Frontal cortex (tissue), 4 donors: ENCODE measurements around the gene CHST11. TPM values are rescaled to one million over a fixed set of nuclear protein-coding genes. Genes with fewer than 3 reads are reported as not detected.
A peak's percentile ranks its signal among the peaks of the same experiment; 100 is the strongest.

Experiments
- DNase-seq, 2 donors: peaks; one replicate each; pipeline ENCODE4 v3.0.0; 2012; ENCODE audit warnings: low spot score in 2 of 2
- FAIRE-seq: peaks from 2 replicates; lab custom pipeline; 2012; peaks lifted over from hg19 to GRCh38; lab: Jason Lieb, UNC
- total RNA-seq: library from RNA; depleted of rRNA; stranded (reverse); fragments of >200 nt; gene quantifications from one replicate; pipeline ENCODE4 v1.2.3, GENCODE V29; 2014
- donor health status: control.
- donor health status: control.
- donor health status: control.

CHST11 gene
- total RNA-seq, 1 donor from 2014 or later: 22.0 TPM

DNA sequence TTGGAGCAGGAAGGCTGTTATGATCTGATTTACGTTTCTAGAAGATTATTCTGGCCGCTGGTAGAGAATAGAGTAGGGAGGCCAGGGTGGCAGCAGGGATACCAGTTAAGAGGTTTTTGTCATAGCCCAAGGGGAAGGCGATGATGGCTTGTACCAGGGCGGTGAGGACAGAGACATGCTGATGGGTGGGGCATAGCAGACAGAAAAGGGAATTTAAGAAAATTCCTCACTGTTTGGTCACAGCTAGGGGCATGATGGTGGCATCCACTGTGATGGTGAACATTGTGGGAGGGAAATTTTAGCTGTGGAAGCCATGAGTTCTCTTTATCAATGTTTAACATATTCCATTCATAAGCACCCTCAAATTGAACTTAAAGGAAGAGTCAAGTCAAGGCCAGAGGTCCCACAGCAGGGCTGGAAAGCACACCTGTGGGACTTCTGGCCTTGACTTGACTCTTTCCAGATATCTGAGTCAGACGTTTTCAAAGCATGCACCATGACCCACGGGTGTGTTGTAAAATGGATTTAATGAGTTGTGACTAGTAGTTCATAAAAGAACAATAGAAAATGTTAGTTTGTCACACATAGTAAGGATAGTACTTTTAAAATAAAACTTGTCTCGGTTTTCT lies 134.6 kb downstream of the CHST11 start:
- FAIRE-seq (no peak), DNase-seq (no peak)

DNA sequence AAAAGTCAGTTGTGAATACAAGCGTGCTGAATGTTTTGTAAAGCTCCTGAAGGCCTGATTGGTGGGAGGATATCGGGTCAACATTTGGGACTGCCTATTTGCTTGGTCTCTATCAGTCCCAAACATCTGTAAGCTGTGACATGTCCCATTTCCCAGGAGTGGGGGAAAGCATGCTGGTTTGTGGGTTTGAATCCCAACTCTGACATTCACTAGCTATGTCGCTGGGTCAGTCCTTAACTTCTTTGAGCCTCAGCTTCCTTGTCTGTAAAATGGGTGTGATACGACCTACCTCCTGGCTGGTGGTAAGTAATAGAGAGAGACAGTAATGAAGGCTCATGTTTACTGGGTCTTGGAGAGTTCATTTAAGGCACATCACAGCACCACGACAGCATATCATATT lies 136.7 kb downstream of the CHST11 start:
- FAIRE-seq (no peak), DNase-seq (no peak)

DNA sequence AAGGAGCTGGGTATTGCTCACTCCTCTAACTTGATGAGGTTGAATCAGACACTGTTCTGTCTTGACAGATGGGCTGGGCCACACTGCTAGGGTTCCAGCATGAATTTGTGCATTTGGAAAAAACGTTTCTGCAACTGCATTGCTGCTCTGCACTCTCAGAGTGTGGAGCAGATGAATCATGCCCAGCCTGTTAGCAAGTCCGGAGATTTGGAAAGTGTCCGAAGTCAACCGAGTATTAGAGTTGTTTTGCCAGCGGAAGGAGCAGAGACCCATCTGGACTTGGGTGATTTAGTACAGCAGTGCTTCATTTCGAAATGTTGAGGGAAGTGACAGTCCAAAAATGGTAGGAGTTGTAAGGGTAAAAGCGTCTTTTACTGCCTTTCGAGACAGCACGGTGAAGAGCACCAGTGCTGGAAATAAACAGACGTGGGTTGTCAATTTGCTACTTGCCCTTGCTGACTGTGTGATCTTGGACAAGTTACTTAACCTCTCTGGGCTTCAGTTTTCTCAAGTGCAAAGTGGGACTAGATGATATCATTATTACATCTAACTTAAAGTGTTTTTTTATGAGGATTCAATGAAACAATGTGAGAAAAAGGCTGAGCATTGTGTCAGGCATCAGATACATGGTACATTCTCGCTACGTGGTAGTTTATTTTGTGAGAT lies 139.5 kb downstream of the CHST11 start:
- FAIRE-seq (no peak), DNase-seq (no peak)

DNA sequence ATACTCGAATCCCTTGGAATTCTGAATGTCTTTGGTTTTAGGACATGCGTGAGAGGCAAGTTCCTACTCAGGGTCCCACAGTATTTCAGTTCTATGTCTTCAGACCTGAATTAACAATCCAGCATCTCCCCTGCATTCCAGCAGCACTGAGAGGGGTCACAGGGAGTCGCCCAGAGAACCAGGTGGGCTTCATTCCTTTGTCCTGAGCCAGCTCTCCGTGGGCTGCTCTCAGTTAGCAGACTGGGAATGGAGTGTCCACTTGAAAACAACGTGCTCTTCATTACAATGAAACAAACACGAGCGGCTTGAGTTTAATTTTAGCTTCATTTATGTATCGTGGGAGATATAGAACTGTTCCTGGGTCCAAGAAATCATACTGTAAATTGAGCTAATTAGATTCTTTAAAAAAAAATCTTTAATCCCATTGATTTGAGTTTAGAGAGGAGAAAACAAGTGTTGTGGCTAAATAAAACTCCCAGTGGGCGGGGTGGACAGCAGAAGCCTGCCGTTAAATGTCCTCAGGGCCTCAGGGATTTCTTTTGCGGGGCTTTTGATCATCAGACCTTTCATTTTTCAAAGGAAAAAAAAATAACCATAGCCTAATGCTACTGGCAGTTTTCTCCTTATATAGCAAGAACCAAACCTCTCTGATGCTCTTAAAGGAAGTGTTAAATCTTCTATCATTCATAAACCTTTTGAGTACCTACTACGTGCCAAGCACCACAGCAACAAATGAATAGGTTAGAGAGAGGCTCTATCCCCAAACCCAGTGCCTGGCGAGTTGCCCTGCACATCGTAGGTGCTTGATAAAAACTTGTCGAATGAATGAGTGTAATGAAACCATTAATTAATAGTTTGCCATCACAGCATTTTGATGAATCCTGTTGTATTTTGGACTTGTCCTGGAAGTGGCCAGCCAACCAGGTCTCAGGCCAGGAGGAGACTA lies 140.4 kb downstream of the CHST11 start:
- FAIRE-seq (no peak), DNase-seq (no peak)

DNA sequence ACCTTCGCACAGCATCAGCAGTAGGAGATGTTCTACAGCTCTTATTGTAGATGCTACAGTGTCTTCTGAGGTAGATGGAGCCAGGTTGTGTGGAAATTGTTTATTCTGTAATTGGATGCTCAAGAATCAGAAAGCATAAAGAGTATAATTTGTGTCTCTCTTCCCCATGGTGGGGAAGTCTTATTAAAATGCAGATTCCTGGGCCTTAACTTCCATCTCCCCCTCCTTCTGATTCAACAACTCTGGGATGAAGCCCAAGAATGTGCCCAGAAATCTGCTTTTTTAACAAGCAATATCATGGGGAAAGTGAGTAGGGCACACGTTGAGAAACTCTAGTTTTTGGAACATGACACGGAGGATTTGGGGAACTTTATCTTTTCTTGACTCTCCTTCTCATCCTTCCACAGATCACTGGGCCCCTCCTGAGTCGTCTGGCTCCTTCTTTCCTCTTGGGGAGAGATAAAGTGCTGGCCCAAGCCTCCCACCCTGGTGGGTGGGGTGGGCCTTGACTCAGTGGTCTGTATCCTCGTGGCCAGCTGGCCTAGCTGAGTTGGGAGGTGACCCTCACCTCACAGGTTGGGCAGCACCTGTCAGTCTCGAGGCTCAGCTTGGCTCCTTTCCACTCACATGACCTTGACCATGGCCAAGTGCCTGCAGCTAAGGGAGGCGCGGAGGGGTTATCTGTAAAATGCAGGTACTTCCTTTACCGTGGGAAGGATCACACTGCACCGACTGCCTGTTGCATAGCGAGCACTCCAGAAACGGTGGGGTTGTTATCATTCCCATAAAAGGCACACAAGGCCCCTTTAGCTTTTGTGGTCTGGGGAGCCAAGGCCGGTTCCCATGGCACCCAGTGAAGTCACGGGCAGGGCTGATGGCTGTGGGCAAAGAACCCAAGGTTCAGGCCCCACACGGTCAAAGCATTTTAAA lies 141.9 kb downstream of the CHST11 start:
- no peak for DNase-seq
- no peak for FAIRE-seq

DNA sequence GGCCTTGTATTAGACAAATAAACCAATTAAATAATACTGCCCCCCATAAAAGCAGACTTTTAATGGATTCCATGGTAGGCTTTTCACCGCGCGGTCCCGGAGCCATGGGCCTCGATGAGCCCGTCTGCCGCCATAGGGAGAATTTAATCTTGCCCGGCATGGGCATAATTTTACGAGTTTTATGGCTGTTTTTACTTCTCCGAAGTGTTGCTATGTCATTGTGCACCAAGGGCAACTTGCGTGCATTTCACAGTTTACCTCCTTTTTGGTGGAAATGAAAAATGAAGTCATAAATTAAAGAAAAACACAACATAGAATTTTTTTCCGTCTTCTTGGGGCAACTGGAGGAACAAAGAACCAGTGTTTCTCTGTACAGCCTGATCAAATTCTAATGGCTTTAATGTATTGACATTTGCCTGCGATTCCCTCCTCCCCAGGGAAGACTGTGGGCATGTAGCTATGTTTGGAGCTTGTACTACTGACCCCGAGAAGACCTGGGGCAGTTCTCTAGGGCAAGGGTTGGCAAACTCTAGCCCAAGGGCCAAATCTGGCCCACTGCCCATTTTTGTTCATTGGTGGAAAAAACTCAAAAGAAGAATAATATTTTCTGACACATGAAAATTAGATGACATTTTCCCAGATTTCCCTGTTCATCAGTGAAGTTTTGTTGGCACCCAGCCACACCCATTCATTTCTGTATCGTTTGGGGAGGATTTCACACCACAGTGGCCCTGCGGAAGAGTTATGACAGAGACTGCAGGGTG lies 142.7 kb downstream of the CHST11 start:
- DNase-seq (no peak), FAIRE-seq (no peak)

DNA sequence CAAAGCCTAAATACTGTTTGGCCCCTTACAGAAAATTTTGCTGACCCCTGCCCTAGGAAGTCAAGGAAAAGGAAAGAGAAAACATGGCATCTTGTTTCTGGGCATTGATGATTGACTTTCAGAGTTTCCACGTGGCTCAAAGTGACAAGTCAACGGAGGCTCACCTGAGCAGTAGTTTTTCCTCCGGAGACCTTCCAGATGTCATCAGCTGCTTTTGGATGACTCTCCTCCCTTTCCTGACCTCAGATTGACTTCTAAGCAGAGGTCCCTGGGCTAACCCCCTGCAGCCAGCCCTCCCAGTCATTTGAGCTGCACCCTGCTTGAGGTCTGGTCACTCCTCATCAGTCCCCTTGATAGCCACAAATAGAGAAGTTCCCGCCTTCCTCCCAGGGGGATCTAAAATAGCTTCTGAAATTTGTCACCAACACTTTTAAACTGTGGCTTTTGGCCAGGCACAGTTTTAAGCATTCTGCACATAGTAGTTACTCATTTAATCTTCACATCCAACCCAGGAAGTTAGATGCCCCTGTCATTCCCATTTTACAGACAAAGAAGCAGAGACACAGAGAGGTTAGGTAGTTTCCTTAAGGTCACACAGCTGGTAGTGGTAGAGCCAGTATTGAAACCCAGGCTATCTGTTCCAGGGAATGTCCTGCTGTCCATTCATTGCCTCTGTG lies 143.4 kb downstream of the CHST11 start:
- no peak for DNase-seq
- no peak for FAIRE-seq

DNA sequence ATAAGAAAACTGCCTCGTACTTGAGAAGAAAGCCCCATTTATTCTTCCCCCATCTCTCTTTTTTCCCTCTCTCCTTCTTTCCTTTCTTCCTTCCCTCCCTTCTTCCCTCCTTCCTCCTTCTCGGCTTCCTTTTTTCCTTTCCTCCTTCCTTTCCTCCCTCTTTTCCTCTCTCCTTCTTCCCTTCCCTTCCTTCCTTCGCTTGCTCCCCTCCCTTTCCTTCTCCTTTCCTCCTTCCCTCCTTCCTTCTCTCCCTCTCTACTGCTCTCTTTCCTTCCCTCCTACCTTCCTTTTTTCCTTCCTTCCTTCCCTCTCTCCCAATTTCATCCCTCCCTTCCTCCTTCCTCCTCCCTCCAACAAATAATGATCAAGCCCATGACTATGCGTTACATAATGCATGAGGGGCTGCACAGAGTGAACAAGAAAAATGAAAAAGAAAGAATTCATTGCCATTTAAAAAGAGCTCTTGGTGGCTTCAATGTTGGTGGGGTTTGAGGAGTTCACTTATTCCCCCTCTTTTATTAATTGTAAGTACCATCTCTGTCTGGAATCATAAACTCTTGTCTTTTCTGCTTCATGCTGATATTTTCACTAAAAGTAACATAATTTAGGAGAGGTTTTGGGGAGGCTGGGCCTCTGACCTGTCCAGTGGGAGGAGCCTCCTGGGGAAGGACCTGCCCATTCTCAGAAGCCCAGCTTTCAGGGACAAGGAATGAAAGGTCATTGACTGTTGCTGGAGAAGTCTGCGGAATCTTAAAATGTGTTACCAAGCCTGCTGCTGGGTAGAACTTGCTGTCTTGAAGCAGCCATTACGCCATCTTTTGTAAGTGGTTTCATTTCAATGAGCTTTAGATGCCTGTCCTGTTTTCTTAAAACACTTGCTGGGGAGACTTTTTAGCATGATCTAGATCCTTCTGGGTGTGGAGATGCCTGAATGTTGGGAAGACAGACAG lies 144.3 kb downstream of the CHST11 start:
- FAIRE-seq (no peak), DNase-seq (no peak)

DNA sequence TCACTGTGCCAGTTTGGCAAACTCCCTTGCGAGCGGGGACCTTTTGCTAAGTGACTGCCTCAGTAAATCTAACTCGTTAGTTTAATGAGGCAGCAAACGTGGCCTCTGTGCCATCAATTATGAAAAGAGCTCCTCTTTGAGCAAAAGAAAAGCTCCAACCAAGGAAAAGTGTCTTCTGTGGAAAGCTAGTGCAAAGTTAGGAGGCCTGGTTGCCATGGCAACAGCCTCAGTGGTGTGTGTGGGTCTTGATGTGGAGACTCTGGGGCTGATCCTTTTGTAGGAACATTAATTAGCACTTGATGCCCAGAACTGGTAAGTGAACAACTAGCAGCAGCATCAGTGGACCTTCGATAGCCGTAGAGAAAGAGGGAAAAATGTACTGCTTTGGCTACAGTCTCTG lies 145.7 kb downstream of the CHST11 start:
- FAIRE-seq (no peak), DNase-seq (no peak)

DNA sequence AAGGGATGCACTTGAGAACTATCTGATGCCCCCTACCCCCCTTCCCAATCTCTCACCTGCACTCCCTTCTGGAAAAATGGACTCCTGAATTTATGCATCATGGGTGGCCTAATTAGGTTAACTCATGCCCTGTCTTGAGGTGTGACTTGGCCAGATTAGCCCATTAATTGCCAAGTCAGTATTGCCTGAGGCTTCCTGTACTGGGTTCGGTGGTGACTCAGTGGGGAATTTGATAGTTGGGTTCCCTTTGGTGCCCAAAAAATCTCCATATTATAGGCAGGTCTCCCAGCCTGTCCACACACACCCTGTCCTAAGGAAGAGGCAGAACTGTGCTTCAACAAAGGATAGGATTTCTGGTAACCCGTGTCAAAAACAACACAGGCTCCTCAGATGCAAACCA lies 146.1 kb downstream of the CHST11 start:
- no peak for DNase-seq
- FAIRE-seq: no peak

DNA sequence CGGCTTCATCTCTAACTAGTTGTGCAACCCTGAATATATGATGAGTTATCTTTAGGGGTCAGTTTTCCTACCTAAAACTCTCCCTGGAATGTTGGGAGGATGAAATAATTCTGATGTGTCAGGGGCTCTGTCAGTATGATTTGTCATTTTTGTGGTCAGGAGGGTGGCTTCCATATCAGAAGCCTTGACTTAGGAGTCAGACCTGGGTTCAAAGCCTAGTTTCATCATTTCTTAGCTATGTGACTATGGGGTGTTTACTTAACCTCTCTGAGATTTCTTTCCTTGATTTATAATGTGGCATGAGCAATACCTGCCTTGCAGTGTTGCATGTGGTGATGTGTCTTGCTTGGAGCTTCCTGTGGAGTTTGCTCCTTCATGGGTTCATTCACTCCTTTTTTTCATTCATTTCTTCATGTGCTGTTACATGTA lies 146.8 kb downstream of the CHST11 start:
- FAIRE-seq (no peak), DNase-seq (no peak)

DNA sequence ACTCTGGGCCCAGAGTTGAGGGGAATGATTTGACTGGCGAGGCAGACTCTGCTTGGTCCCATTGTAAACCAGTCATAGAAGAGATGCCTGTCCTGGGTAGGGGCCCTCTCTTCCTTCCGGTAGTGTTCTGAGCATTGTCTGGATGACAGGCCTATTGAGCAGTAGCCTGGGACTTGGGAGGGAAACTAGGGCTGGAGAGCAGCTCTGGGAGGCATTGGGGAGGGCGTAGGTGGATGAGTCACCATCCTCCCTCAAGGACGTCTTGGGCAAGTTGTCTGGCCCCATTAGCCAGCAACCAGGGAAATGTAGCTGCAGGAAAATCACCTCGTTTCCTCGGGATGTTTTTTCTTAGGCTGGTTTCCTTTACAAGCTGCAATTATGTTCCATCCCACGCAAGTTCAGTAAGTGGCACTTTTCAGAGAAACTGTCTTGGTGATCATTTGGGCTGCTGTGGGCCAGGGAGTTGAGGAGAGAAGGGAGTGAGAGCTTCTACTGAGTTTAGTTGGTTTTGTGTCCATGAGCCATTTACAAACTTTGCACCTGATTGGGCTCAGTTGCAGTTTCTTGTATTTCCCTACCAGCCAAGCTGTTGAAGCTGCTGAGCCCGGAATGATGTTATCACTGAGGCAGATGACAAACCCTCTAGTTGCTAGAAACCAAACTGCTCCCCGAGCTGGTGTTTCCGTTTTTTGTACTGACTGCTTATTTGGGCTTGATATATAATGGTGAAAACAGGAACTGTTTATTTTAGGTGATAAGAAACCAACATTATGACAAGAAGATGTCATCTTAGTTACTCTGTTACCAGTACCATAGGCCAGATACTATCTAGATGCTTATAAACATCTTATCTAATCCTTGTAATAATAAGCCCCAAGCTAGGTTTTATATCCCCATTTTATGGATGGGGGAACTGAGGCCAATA lies 147.6 kb downstream of the CHST11 start:
- peak in 1 of 2 donors; percentile 44 for DNase-seq
- FAIRE-seq: no peak

DNA sequence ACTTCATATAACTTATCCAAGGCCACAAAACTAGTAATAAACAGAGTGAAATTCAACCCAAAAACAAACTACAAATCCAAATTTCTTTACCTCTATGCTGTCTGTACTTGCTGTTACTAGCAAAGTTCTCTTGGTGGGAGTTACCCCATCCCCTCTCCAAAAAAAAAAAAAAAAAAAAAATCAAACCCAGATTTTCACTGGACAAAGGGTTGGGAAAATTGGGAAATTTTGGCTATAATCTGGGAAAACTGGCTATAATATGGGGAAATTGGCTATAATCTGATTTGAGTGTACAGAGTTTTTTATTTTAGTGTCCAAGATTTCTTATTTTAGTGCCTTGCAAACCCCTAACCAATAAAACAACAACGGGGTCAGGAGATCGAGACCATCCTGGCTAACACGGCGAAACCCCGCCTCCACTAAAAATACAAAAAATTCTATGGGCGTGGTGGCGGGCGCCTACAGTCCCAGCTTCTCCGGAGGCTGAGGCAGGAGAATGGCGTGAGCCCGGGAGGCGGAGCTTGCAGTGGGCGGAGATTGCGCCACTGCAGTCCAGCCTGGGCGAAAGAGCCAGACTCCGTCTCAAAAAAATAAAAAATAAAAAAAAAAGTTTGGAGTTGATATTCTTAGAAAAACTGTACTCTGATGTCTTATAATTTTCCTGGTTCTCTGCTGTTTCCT lies 148.4 kb downstream of the CHST11 start:
- DNase-seq: no peak
- FAIRE-seq: no peak

DNA sequence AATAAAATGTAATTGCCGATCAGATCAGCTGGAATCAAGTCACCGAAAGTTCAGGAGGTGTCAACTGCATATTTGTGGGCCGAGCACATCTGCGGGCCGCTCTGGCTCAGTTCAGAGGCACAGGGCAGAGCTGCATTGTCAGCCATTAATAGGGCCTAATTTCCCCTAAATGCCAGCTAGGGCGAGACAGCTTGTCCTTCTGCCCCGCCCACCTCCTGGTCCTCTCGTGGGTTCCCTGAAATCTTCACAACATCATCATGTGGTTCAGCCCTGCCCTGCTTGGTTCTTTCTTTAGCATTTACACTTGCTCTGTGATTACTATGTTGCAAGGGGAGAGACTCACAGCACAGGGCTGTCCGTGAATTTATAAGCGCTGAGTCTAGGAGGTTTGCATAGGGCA lies 148.9 kb downstream of the CHST11 start:
- DNase-seq (no peak), FAIRE-seq (no peak)

DNA sequence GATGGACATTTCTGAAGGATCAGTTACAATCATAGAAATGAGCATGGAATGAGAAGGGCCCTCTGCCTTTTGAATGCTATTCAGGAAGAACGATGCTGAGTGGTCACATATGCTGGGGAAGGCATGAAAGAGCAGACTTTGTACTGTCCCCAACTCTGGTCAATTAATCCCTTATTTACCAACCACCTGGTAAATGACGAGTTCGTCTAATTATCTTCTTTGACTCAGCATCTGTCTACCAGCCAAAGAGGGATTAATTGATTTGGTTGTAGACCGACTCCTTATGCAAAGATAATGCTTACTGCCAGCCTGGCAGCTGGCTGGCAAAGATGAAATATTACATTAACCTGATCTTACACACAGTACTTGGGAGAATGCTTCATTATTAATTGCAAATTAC lies 152.2 kb downstream of the CHST11 start:
- FAIRE-seq (no peak), DNase-seq (no peak)

DNA sequence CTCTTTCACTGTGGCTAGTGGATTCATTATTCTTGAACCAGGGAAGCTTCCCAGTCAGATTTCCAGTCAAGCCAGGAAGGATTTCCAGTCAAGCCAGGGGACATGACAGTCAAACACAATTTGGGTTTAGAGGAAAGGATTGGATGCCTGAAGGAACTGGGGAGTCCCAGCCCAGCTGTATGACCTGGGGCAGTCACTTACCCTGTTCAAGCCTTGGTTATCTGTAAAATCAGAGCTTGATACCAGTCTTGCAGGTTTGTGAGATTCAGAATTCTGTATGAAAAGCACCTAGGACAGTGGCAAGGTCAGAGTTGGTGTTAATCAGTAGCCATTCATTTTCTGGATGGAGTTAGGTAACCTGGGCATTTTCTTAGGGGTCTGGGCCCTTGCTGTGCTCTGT lies 152.7 kb downstream of the CHST11 start:
- no peak for FAIRE-seq
- DNase-seq: no peak
